ENCODE measurements around the gene SPATS1.
A peak's percentile ranks its signal among the peaks of the same experiment; 100 is the strongest.

SPATS1 gene

DNA sequence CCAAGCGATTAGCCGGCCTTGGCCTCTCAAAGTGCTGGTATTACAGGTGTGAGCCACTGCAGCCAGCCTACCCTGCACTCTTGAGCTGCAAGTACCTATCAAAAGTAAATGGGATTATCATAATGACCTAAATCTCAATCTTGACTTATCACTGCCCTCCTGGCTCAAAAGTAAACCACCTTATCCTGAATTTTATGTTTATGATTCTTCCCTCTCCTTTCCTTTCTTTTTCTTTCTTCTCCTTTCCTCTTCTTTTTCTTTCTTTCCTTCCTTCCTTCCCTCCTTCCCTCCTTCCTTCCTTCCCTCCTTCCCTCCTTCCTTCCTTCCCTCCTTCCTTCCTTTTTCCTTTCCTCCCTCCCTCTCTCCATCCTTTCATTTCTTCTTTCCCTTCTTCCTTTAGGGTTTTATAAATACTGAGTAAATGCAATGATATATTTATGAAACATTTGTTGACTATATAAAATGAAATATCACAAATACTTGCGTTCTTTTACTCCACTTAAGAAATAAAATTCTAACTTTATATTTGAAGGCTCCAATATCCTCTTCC lies 21.0 kb downstream of the SPATS1 start:
- Histone ChIP-seq H3K79me2 (ENCODE audit: insufficient read depth, low read length) (no peaks in the 10 kb centered on the region), H3K36me3 (ENCODE audit: insufficient read depth, low read length) (no peaks in the 10 kb centered on the region), H2AFZ (ENCODE audit: low read depth, low read length) (no peak overlapping the region), H3K4me3 (ENCODE audit: low read depth in 1 of 2, low read length in 2 of 2) (no peak overlapping the region), H4K20me1 (ENCODE audit: insufficient read depth, low read length) (no peaks in the 10 kb centered on the region), H3K27ac (ENCODE audit: low read length) (no peak overlapping the region), H3K9me3 (ENCODE audit: insufficient read depth, low read length, severe bottlenecking) (no peaks in the 10 kb centered on the region), H3K9ac (ENCODE audit: low read depth, low read length) (no peak overlapping the region), H3K27me3 (ENCODE audit: insufficient read depth, low read length, poor library complexity) (peaks cover 8% of the 10 kb centered on the region), H3K4me1 (ENCODE audit: insufficient read depth, low read length) (no peaks in the 10 kb centered on the region), H3K4me2 (ENCODE audit: insufficient read depth, low read length) (no peak overlapping the region)
- no peak for DNase-seq
- ATAC-seq (ENCODE audit: insufficient read depth, low read depth), result no peak
- TF ChIP-seq, protein P1, sequence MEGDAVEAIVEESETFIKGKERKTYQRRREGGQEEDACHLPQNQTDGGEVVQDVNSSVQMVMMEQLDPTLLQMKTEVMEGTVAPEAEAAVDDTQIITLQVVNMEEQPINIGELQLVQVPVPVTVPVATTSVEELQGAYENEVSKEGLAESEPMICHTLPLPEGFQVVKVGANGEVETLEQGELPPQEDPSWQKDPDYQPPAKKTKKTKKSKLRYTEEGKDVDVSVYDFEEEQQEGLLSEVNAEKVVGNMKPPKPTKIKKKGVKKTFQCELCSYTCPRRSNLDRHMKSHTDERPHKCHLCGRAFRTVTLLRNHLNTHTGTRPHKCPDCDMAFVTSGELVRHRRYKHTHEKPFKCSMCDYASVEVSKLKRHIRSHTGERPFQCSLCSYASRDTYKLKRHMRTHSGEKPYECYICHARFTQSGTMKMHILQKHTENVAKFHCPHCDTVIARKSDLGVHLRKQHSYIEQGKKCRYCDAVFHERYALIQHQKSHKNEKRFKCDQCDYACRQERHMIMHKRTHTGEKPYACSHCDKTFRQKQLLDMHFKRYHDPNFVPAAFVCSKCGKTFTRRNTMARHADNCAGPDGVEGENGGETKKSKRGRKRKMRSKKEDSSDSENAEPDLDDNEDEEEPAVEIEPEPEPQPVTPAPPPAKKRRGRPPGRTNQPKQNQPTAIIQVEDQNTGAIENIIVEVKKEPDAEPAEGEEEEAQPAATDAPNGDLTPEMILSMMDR (IDR thresholded peaks at IDR 0.05; ENCODE audit: borderline replicate concordance, extremely low read depth, low read length, poor library complexity, severe bottlenecking), result no peak
- TF ChIP-seq EZH2 (IDR thresholded peaks at IDR 0.05; ENCODE audit: borderline replicate concordance, low read depth, low read length, severe bottlenecking), result no peak

DNA sequence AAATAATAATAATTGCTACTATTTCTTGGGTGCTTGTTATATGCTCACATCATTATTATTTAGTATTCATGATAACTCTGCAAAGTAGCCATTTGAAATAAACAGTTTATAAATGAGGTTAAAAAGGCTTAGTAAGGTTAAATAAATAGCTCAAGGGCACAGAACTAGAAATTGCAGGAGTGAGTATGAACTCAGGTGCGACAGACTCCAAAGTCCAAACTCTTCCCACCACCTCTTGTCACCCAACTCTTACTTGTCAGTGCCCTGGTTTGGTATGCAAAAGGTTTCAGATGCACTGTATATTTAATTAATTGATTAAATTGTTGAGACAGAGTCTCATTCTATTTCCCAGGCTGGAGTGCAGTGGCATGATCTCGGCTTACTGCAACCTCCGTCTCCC lies 24.3 kb downstream of the SPATS1 start:
- Histone ChIP-seq H4K20me1 (ENCODE audit: insufficient read depth, low read length) (no peaks in the 10 kb centered on the region), H3K4me3 (ENCODE audit: low read depth in 1 of 2, low read length in 2 of 2) (no peak overlapping the region), H3K27ac (ENCODE audit: low read length) (no peak overlapping the region), H3K36me3 (ENCODE audit: insufficient read depth, low read length) (no peaks in the 10 kb centered on the region), H3K9me3 (ENCODE audit: insufficient read depth, low read length, severe bottlenecking) (no peaks in the 10 kb centered on the region), H3K79me2 (ENCODE audit: insufficient read depth, low read length) (no peaks in the 10 kb centered on the region), H2AFZ (ENCODE audit: low read depth, low read length) (no peak overlapping the region), H3K4me2 (ENCODE audit: insufficient read depth, low read length) (no peak overlapping the region), H3K4me1 (ENCODE audit: insufficient read depth, low read length) (no peaks in the 10 kb centered on the region), H3K9ac (ENCODE audit: low read depth, low read length) (no peak overlapping the region), H3K27me3 (ENCODE audit: insufficient read depth, low read length, poor library complexity) (peaks cover 4% of the 10 kb centered on the region)
- TF ChIP-seq, protein P1 (IDR thresholded peaks at IDR 0.05; ENCODE audit: borderline replicate concordance, extremely low read depth, low read length, poor library complexity, severe bottlenecking), result no peak
- no peak for TF ChIP-seq EZH2 (IDR thresholded peaks at IDR 0.05; ENCODE audit: borderline replicate concordance, low read depth, low read length, severe bottlenecking)
- ATAC-seq (ENCODE audit: insufficient read depth, low read depth), result no peak
- DNase-seq, result no peak

DNA sequence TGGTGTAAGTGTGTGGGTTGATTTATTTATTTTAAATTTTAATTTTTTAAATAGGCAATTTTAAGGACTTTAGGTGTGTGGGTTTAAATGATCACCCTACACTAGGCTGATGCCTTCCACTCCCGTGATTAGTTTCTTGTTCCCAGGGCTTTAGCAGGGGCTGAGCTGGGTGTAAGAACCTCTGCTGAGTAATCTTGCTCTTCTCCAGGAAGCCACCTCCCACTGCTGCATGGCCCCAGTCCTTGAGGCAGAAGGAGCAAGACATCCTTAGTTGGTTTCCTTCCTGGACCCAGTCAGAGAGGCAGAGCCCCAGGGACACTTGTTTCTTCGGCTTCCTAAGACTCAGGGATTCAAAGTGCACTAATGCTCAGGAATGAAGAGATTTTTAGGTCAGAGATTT lies 25.2 kb downstream of the SPATS1 start:
- DNase-seq, result no peak
- no peak overlapping the region for H3K4me3 ChIP-seq (ENCODE audit: low read depth in 1 of 2, low read length in 2 of 2)
- no peaks in the 10 kb centered on the region for H4K20me1 ChIP-seq (ENCODE audit: insufficient read depth, low read length)
- peak; percentile 39; the same call in 1 of the 3 replicates for ATAC-seq (ENCODE audit: insufficient read depth, low read depth)
- no peaks in the 10 kb centered on the region for H3K79me2 ChIP-seq (ENCODE audit: insufficient read depth, low read length)
- TF ChIP-seq, protein P1 (IDR thresholded peaks at IDR 0.05; ENCODE audit: borderline replicate concordance, extremely low read depth, low read length, poor library complexity, severe bottlenecking), result no peak
- no peak for TF ChIP-seq EZH2 (IDR thresholded peaks at IDR 0.05; ENCODE audit: borderline replicate concordance, low read depth, low read length, severe bottlenecking)
- no peak overlapping the region for H2AFZ ChIP-seq (ENCODE audit: low read depth, low read length)
- no peak overlapping the region for H3K4me2 ChIP-seq (ENCODE audit: insufficient read depth, low read length)
- no peak overlapping the region for H3K9ac ChIP-seq (ENCODE audit: low read depth, low read length)
- H3K36me3 ChIP-seq (ENCODE audit: insufficient read depth, low read length), result no peaks in the 10 kb centered on the region
- no peaks in the 10 kb centered on the region for H3K4me1 ChIP-seq (ENCODE audit: insufficient read depth, low read length)
- peaks cover 4% of the 10 kb centered on the region for H3K27me3 ChIP-seq (ENCODE audit: insufficient read depth, low read length, poor library complexity)
- H3K9me3 ChIP-seq (ENCODE audit: insufficient read depth, low read length, severe bottlenecking), result no peaks in the 10 kb centered on the region
- no peak overlapping the region for H3K27ac ChIP-seq (ENCODE audit: low read length)

DNA sequence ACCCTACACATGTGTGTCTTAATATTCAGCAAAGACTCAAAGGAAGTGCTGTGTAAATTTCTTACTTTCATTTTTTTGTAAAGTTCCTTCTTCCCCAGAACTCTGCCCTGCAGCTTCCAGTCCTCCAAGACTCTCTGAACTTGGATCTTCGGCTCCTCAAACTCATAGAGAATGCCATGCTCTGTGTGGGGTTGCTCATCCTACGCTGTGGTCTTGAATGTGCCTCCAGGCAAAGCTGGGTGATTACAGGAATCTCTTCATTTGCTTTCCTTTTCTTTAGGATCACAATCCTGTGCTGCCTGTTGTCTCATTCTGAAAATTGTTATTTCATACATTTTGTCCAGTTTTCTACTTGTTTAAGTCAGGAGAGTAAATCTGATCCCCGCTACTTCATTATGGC lies 30.6 kb downstream of the SPATS1 start:
- Histone ChIP-seq H2AFZ (ENCODE audit: low read depth, low read length) (no peak overlapping the region), H3K9ac (ENCODE audit: low read depth, low read length) (no peak overlapping the region), H3K27me3 (ENCODE audit: insufficient read depth, low read length, poor library complexity) (no peaks in the 10 kb centered on the region), H4K20me1 (ENCODE audit: insufficient read depth, low read length) (no peaks in the 10 kb centered on the region), H3K36me3 (ENCODE audit: insufficient read depth, low read length) (no peaks in the 10 kb centered on the region), H3K27ac (ENCODE audit: low read length) (no peak overlapping the region), H3K4me2 (ENCODE audit: insufficient read depth, low read length) (no peak overlapping the region), H3K79me2 (ENCODE audit: insufficient read depth, low read length) (no peaks in the 10 kb centered on the region), H3K4me3 (ENCODE audit: low read depth in 1 of 2, low read length in 2 of 2) (no peak overlapping the region), H3K9me3 (ENCODE audit: insufficient read depth, low read length, severe bottlenecking) (no peaks in the 10 kb centered on the region), H3K4me1 (ENCODE audit: insufficient read depth, low read length) (no peaks in the 10 kb centered on the region)
- TF ChIP-seq, protein P1 (IDR thresholded peaks at IDR 0.05; ENCODE audit: borderline replicate concordance, extremely low read depth, low read length, poor library complexity, severe bottlenecking), result no peak
- no peak for TF ChIP-seq EZH2 (IDR thresholded peaks at IDR 0.05; ENCODE audit: borderline replicate concordance, low read depth, low read length, severe bottlenecking)
- ATAC-seq (ENCODE audit: insufficient read depth, low read depth) (no peak), DNase-seq (no peak)

Measured in DND-41 (cell line).